HL-60/S4 treated with retinoic acid at 250 ng/mL for 4 days and 3 days (cell line): ENCODE measurements around the gene PRKACB.
"Not testable (repeated sequence)": the region's sequence is repeated elsewhere in the genome, so short reads cannot be mapped to it uniquely, and the experiment has no call there.

Source experiments
- in situ Hi-C: fragments of 300-500 bp; cut with MboI; formaldehyde crosslinking; loops from 2 replicates; pipeline ENCODE4 v1.7.0; 2022; ENCODE audit warnings: low sequenced_read_pairs

PRKACB gene

GRCh38 chr1:84260852-84261518, 116.9 kb downstream of the PRKACB start:
- in situ Hi-C loops = no loop called here

DNA sequence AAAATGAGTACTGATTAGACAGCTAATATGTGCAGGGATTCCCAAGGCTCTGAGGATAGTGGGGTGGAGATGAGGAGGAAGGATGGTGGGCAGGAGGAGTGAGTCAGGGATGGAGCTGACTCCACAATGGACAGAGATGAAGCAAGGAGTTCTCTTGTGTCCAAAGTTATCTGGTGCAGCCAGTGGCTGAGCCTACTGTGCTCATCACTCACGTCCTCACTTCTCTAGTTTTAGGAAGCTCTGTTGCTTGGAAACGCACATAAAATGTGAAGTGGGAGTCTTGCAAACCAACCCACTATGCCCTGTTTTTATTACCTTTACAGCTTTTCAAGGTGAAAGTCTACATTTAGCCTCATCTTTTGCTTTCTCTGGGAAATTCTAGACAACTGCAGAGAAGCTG, 120.9 kb downstream of the PRKACB start:
- in situ Hi-C loops = no loop called here

- in situ Hi-C loops = no loop called here
These were observed 121.8 kb downstream of the PRKACB start for GRCh38 chr1:84265867-84266266.

GRCh38 chr1:84266748-84267147, 122.7 kb downstream of the PRKACB start:
- in situ Hi-C loops = no loop called here

DNA sequence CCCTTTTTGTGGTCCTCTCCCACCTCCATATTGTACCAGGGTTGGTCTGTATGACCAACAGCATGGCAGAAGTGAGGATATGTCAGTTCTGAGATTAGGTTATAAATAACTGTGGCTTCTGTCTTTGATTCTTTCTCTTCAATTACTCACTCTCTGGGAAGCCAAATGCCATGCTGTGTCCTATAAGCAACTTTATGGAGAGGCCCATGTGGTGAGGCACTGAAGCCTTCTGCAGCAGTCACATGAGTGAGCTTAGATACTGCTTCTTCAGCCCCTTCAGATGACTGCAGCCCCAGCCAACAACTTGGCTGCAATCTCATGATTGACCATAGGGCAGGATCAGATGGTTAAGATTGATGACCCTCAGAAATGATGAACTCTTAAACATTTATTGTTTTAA, 123.4 kb downstream of the PRKACB start:
- in situ Hi-C loops = no loop called here

GRCh38 chr1:84268346-84268745, 124.3 kb downstream of the PRKACB start:
- in situ Hi-C loops = no loop called here

GRCh38 chr1:84269306-84269705, 125.2 kb downstream of the PRKACB start:
- in situ Hi-C loops = no loop called here

- in situ Hi-C loops = no loop called here
These were observed 127.5 kb downstream of the PRKACB start for GRCh38 chr1:84271441-84272151.

GRCh38 chr1:84272401-84272800, 128.3 kb downstream of the PRKACB start:
- in situ Hi-C loops = no loop called here

DNA sequence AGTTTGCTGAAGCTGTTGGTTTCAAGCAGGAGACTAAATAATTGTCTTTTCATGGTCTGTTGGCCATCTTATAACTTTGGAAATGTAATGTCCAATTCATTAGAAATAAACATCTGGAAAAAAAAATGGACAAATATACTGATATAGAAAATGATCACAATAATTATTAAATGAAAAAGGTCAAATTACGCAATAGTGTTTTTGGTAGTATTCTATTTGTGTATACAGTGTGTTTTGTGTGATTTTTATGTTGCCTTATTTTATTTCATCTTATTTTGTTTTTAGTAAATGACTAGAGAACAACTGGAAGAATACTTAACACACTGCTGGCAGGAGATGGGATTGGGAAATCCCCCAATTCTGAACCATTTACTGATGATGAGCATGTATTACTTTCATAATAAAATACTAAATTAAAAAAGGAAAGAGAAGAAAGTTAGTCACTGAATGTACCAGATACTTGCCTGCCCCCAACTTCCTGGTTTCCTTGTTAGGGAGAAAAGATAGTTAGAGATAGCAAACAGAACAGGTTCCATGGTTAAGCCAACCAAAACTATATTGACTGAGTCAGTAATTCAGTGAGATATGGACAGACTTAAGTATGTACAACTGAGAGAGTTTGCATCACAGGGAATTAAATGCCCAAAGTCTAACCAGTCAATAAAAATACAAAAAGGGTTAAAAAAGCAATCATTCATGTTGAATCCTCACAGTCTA, 133.4 kb downstream of the PRKACB start:
- in situ Hi-C loops = no loop called here

DNA sequence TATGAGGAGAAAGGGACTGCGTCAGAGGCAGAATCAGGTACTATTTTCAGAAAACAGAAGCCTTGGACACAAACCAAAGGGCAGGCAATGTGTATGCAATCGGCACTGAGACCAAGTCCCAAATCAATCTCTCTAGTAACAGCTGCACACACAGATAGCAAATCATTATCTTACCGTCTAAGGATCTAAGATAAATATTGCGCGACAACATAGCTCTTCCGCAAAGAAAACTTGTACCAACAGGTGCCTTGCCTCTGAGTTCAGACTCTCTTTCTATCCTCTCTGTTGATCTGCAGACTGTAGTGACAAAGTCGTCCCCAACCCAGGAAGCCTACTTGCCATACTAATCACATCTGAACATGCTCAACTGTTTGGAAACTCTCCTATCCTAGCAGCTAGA, 134.8 kb downstream of the PRKACB start:
- in situ Hi-C loops = no loop called here

GRCh38 chr1:84280912-84281311, 136.8 kb downstream of the PRKACB start:
- in situ Hi-C loops = no loop called here

DNA sequence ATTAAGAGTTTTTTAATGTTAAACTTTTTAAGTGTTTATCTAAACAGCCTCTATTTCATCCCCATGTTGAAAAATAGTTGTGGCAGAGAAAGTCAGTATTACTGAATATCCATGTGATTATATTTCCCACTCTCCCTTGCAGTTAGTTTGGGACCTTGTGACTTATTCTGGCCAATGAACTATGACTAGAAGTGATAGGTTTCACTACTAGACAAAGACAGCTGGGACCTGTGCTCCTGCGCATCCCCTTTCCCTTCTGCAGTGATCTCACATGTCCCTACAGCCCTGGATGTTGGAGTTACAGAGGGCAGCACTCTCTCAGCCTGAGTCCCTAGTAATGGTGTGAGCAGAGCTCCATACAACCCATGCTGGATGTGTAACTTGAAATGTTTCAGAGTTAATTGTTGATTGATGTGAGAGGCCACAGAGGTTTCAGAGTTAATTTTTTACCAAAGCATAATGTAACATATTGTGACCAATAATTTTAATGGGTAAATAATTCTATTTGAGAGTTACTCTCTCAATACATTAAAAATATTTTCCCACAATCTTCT, 138.8 kb downstream of the PRKACB start:
- in situ Hi-C loops = no loop called here

DNA sequence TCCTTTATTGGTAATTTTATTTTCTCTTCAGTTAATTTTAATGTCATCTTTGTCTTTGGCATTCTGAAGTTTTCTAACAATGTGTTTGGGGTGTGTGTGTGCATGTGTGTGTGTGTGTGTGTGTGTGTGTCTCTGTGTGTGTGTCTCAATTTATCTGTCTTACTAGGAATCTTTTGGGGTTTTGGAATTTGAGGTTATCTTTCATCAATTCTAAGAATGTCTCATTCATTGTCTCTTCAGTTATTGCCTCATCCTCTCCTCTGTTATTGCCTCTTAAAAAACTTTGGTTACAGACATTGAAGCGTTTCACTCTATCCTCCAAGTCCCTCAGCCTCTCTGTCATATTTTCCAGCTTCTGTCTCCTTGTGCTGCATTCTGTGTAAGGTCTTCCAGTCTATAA, 139.3 kb downstream of the PRKACB start:
- in situ Hi-C loops = no loop called here

DNA sequence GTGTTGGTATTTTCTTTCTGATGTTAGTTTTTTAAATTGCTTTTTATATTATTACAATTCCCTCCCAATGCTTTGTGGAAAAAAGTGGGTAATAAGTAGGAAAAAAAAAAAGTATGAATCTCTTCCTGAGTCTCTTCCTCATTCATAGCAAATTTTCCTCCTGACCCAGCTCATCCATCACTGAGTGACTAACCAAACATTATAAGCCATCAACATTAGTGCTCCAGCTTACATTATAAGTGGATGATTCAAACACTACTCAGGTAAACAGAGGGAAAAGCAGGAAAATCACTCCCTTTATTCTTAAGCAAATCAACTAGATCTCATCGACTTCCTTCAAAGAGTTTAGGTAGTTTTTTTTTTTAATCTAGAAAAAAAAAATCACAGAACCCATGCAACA, 142.0 kb downstream of the PRKACB start:
- in situ Hi-C loops = no loop called here

GRCh38 chr1:84287389-84287788, 143.3 kb downstream of the PRKACB start:
- in situ Hi-C loops = not testable (repeated sequence)
